K562 (cell line): Measurements from ENCODE around the gene CDCA5. TPM values are rescaled to one million over a fixed set of nuclear protein-coding genes. Genes with fewer than 3 reads are reported as not detected.

Experiments
- DNMT1 ChIP-seq: fragments of 450-650 bp; IDR thresholded peaks from 2 replicates; pipeline ENCODE4 v1.6.1; 2016; ENCODE audit warnings: antibody characterized with exemption, mild to moderate bottlenecking
- E2F4 ChIP-seq: sonication (generic); formaldehyde crosslinking; IDR thresholded peaks from 2 replicates; pipeline ENCODE4 v1.8.0; 2022; ENCODE audit warnings: mild to moderate bottlenecking, low read depth, missing genetic modification reagents
- E4F1 ChIP-seq: fragments of 250-450 bp; sonication (Bioruptor Pico); IDR thresholded peaks from 2 replicates; pipeline ENCODE4 v1.5.0; 2021; ENCODE audit warnings: mild to moderate bottlenecking, borderline replicate concordance
- ELF2 ChIP-seq: fragments of 250-450 bp; sonication (Bioruptor Pico); IDR thresholded peaks from 2 replicates; pipeline ENCODE4 v1.5.0; 2021; ENCODE audit warnings: mild to moderate bottlenecking
- GTF2B ChIP-seq: IDR thresholded peaks from 2 replicates; pipeline ENCODE4 v1.6.1; 2011; ENCODE audit not compliant: insufficient read length; ENCODE audit errors: extremely low read depth
- HCFC1 ChIP-seq: IDR thresholded peaks from 2 replicates; pipeline ENCODE4 v1.6.1; 2012; ENCODE audit warnings: low read depth, low read length, improper control_type of control experiment
- HIVEP1 ChIP-seq: fragments of 250-450 bp; sonication (Bioruptor Pico); IDR thresholded peaks from 2 replicates; pipeline ENCODE4 v1.4.0; 2020; ENCODE audit warnings: mild to moderate bottlenecking
- MECOM ChIP-seq: fragments of 250-450 bp; sonication (Bioruptor Pico); IDR thresholded peaks from 2 replicates; pipeline ENCODE4 v1.8.0; 2022; ENCODE audit warnings: inconsistent platforms
- POLR2H ChIP-seq: IDR thresholded peaks from 2 replicates; pipeline ENCODE4 v1.6.1; 2016; ENCODE audit warnings: missing genetic modification characterization, low read depth, mild to moderate bottlenecking, control low read depth, missing compliant biosample characterization, moderate library complexity
- PTRF ChIP-seq: fragments of 450-650 bp; IDR thresholded peaks from 2 replicates; pipeline ENCODE4 v1.6.1; 2016; ENCODE audit warnings: mild to moderate bottlenecking, missing genetic modification characterization, missing compliant biosample characterization
- RBM34 ChIP-seq: fragments of 200-400 bp; formaldehyde crosslinking; IDR thresholded peaks from 2 replicates; pipeline ENCODE4 v1.6.1; 2018; ENCODE audit warnings: low read length, borderline replicate concordance; ENCODE audit not compliant: insufficient read depth
- SIN3A ChIP-seq, 2 experiments: fragments of 150-350 bp in 1 of 2; IDR thresholded peaks; 2 replicates each; pipeline ENCODE4 v1.6.1; 2011 to 2016; ENCODE audit warnings: borderline replicate concordance in 2 of 2, low read depth in 2 of 2, low read length in 2 of 2, mild to moderate bottlenecking in 2 of 2, moderate library complexity in 2 of 2; ENCODE audit not compliant: control insufficient read depth in 1 of 2
- SOX6 ChIP-seq: fragments of 450-650 bp; IDR thresholded peaks from 2 replicates; pipeline ENCODE4 v1.6.1; 2014; ENCODE audit warnings: mild to moderate bottlenecking
- THAP12 ChIP-seq: fragments of 250-450 bp; sonication (Bioruptor Pico); IDR thresholded peaks from 2 replicates; pipeline ENCODE4 v1.9.0; 2021; ENCODE audit warnings: mild to moderate bottlenecking, inconsistent platforms
- ZKSCAN3 ChIP-seq: fragments of 250-450 bp; sonication (Bioruptor Pico); IDR thresholded peaks from 2 replicates; pipeline ENCODE4 v1.4.0; 2020
- ZNF24 ChIP-seq: fragments of 450-650 bp; IDR thresholded peaks from 2 replicates; pipeline ENCODE4 v1.6.1; 2016
- ZNF395 ChIP-seq: fragments of 200-800 bp; sonication (Bioruptor generic); IDR thresholded peaks from 2 replicates; pipeline ENCODE4 v1.6.1; 2017; ENCODE audit warnings: missing genetic modification characterization, missing compliant biosample characterization
- polyA plus RNA-seq, 8 experiments: library from polyadenylated mRNA; depleted of rRNA in 4 of 8; stranded (reverse) in 5 of 8; unstranded in 3 of 8; fragments of >200 nt; fragmentation: Nextera tagmentation in 2 of 8; fragmentation: Illumina TruSeq in 1 of 8; extraction: Ambion mirVana in 2 of 8; extraction: Trizol in 1 of 8; gene quantifications; 2 replicates each; pipeline versions ENCODE4 v1.2.1 to v1.2.3, GENCODE V29; 2011 to 2014; ENCODE audit warnings: inconsistent platforms in 1 of 8, missing spikeins in 1 of 8
- total RNA-seq, 7 experiments: library from RNA; depleted of rRNA in 6 of 7; stranded (reverse); fragments of >200 nt in 6 of 7; fragmentation: Illumina TruSeq in 2 of 7; extraction: Trizol in 2 of 7; gene quantifications; 2 replicates each; pipeline versions ENCODE4 v1.2.1 to v1.2.3, GENCODE V29; 2011 to 2021; ENCODE audit warnings: low replicate concordance in 1 of 7

CDCA5 gene
- total and polyA plus RNA-seq, 9 of the 15 experiments (the other 6 are each of a cell fraction or from before 2014, with no cell fraction given): 18.9 to 94.3 (median 64.6) TPM

- TF ChIP-seq E4F1 (CRISPR knock-in tag) (no peak), GTF2B (peak; percentile 43), E2F4 (CRISPR knock-in tag) (peak; percentile 55; the same call in 1 of the 2 replicates), HIVEP1 (peak; percentile 72; the same call in 1 of the 2 replicates), HCFC1 (peak; percentile 99), THAP12 (CRISPR knock-in tag) (peak; percentile 60; the same call in 1 of the 2 replicates), RBM34 (no peak), MECOM (CRISPR knock-in tag) (0 out of 2 replicates have a peak, but pooled peaks have one; percentile 70), DNMT1 (no peak), SOX6 (peak; percentile 70), ZNF395 (CRISPR knock-in tag) (peak; percentile 48; the same call in 1 of the 2 replicates), ELF2 (peak; percentile 97), ZKSCAN3 (CRISPR knock-in tag) (no peak), PTRF (tag) (peak; percentile 44; the same call in 1 of the 2 replicates), SIN3A (IDR thresholded peaks at IDR 0.05; ENCODE audit: borderline replicate concordance in 2 of 2, control insufficient read depth in 1 of 2, low read depth in 2 of 2, low read length in 2 of 2) (peak; percentile 87 to 95; a peak in 3 of 4 replicates), POLR2H (tag) (peak; percentile 92), ZNF24 (peak; percentile 85)
Observed at GRCh38 chr11:65095974-65096806, 12.3 kb upstream of the CDCA5 start, which contains the start of gene VPS51 (continued).
